GM19438 (cell line): Measurements from ENCODE around the gene TCF23.
"Not testable (repeated sequence)": the region's sequence is repeated elsewhere in the genome, so short reads cannot be mapped to it uniquely, and the experiment has no call there.

Experiments used
- ATAC-seq: cut with Tn5 transposase; IDR thresholded peaks from one replicate; pipeline ENCODE4 v1.9.1; 2021; ENCODE audit warnings: low read depth; ENCODE audit not compliant: unreplicated experiment

Gene TCF23

GRCh38 chr2:27152102-27152795, 3.4 kb downstream of the TCF23 start:
- no peak for ATAC-seq

GRCh38 chr2:27152796-27153464, 4.1 kb downstream of the TCF23 start:
- ATAC-seq, result no peak

- ATAC-seq, result no peak
These were observed 5.7 kb downstream of the TCF23 start for GRCh38 chr2:27154488-27154887.

GRCh38 chr2:27155069-27155520, 6.3 kb downstream of the TCF23 start:
- no peak for ATAC-seq

- no peak for ATAC-seq
These were observed 9.7 kb downstream of the TCF23 start for GRCh38 chr2:27158468-27158867.

GRCh38 chr2:27159271-27159670, 10.5 kb downstream of the TCF23 start:
- no peak for ATAC-seq

- no peak for ATAC-seq
These were observed 11.4 kb downstream of the TCF23 start for GRCh38 chr2:27160191-27160590.

GRCh38 chr2:27162151-27163121, 13.6 kb downstream of the TCF23 start:
- no peak for ATAC-seq

- no peak for ATAC-seq
These were observed 16.4 kb downstream of the TCF23 start for GRCh38 chr2:27164960-27165763.

GRCh38 chr2:27170581-27171337, 22.0 kb downstream of the TCF23 start:
- no peak for ATAC-seq

- ATAC-seq, result no peak
These were observed 22.6 kb downstream of the TCF23 start for GRCh38 chr2:27171351-27171848.

GRCh38 chr2:27174638-27175037, 25.8 kb downstream of the TCF23 start:
- no peak for ATAC-seq

- ATAC-seq, result no peak
These were observed 26.5 kb downstream of the TCF23 start for GRCh38 chr2:27175330-27175729.

- ATAC-seq, result not testable (repeated sequence)
These were observed 27.0 kb downstream of the TCF23 start for GRCh38 chr2:27175781-27176180.

- no peak for ATAC-seq
These were observed 28.9 kb downstream of the TCF23 start for GRCh38 chr2:27177441-27178351.

- ATAC-seq, result no peak
These were observed 29.7 kb downstream of the TCF23 start for GRCh38 chr2:27178469-27178868.

- no peak for ATAC-seq
These were observed 30.7 kb downstream of the TCF23 start for GRCh38 chr2:27179344-27180000.

- ATAC-seq, result no peak
These were observed 33.5 kb downstream of the TCF23 start for GRCh38 chr2:27182346-27182745.
